ENCODE results near the gene CD300LF. TPM values are rescaled to one million over a fixed set of nuclear protein-coding genes. Genes with fewer than 3 reads are reported as not detected.

CD300LF gene
- total and polyA plus RNA-seq, 9 of the 15 experiments (the other 6 are each of a cell fraction or from before 2014, with no cell fraction given) = not detected

GRCh38 chr17:74744349-74744713 is 31.6 kb upstream of the CD300LF start:
- Histone ChIP-seq H3K27ac (ENCODE audit: extremely low read depth, low read depth, low read length) (no peak overlapping the region), H3K9me3 (replicated peaks; ENCODE audit: control insufficient read depth, insufficient read depth, low read depth, low read length) (no peaks in the 10 kb centered on the region), H3K79me2 (ENCODE audit: control insufficient read depth, insufficient read depth, low read length) (peaks cover 9% of the 10 kb centered on the region), H4K20me1 (replicated peaks; ENCODE audit: control insufficient read depth, insufficient read depth, low read length) (peaks cover 5% of the 10 kb centered on the region; the same call in 1 of the 2 replicates), H3K9ac (ENCODE audit: insufficient read depth in 1 of 2, low read depth in 2 of 2, low read length in 2 of 2) (no peak overlapping the region; a peak in 1 of 4 replicates), H3K27me3 (ENCODE audit: control insufficient read depth in 2 of 2, insufficient read depth in 2 of 2, low read length in 2 of 2) (peaks cover 8 to 30% of the 10 kb centered on the region in 2 experiments; a peak in 3 of 5 replicates), H3K36me3 (ENCODE audit: control insufficient read depth, insufficient read depth, low read length) (no peaks in the 10 kb centered on the region), H3K4me2 (ENCODE audit: insufficient read depth, low read length) (no peak overlapping the region), H3K4me1 (replicated peaks in 1 of 2; ENCODE audit: control insufficient read depth in 2 of 2, insufficient read depth in 2 of 2, low read length in 2 of 2) (peaks cover 24 to 44% of the 10 kb centered on the region in 2 experiments), H3K4me3 (no peak overlapping the region), H3K9me1 (ENCODE audit: control insufficient read depth, insufficient read depth, low read length) (no peaks in the 10 kb centered on the region), H2AFZ (ENCODE audit: low read depth, low read length) (no peak overlapping the region)
- ATAC-seq (no peak), FAIRE-seq (no peak), DNase-seq (ENCODE audit: extremely low read depth in 1 of 4, low spot score in 3 of 4) (no peak)
- BruUV-seq (replicated peaks) = no TSS peak
- in situ Hi-C loops (cut with MboI) = loop anchor here (5.0 kb wide), 1 partner anchor 213 kb away; no protein-coding TSS in a partner anchor
- intact Hi-C loops (cut with micrococcal nuclease) = loop anchor here (1.0 to 5.0 kb wide), 3 partner anchors 36 to 216 kb away; no protein-coding TSS in a partner anchor
- ChIA-PET CTCF (ENCODE audit: low intra/inter-chr PET ratio) (interaction anchor here (0.7 to 3.9 kb wide), 12 partner anchors 26 to 217 kb away, joined by 3 to 41 read pairs (median 6); partner anchors contain the start of genes GRIN2C and NAT9), POLR2A (interaction anchor here (0.6 to 1.6 kb wide), 3 partner anchors 10 to 57 kb away, joined by 3 to 6 read pairs (median 3); no protein-coding TSS in a partner anchor)
- 44% methylated on average over 2 of the region's 2 CpGs for WGBS (ENCODE audit: insufficient coverage, low coverage, missing lambda C conversion rate)
- no peak for TF ChIP-seq CHD2 (IDR thresholded peaks at IDR 0.05; ENCODE audit: low read depth, low read length)
- no peak for TF ChIP-seq ETV5 (CRISPR knock-in tag; IDR thresholded peaks at IDR 0.05; ENCODE audit: low read depth)
- TF ChIP-seq TOE1 (IDR thresholded peaks at IDR 0.05; ENCODE audit: borderline replicate concordance) = no peak
- no peak for TF ChIP-seq TOE1 (CRISPR knock-in tag; IDR thresholded peaks at IDR 0.05; ENCODE audit: borderline replicate concordance, low read depth)
- no peak for TF ChIP-seq TRIM25 (IDR thresholded peaks at IDR 0.05; ENCODE audit: borderline replicate concordance)
- TF ChIP-seq IRF2 (CRISPR knock-in tag; IDR thresholded peaks at IDR 0.05) = no peak
- TF ChIP-seq TBL1XR1 (IDR thresholded peaks at IDR 0.05; ENCODE audit: low read length in 2 of 2) = no peak
- no peak for TF ChIP-seq EZH2 (IDR thresholded peaks at IDR 0.05; ENCODE audit: borderline replicate concordance, low read depth, low read length)
- no peak for TF ChIP-seq ZBTB40 (IDR thresholded peaks at IDR 0.05)
- no peak for TF ChIP-seq ZBTB40 (CRISPR knock-in tag; IDR thresholded peaks at IDR 0.05)

Measured in K562 (cell line).